Activated naive CD8-positive, alpha-beta T cell treated with anti-CD3 and anti-CD28 coated beads, Interleukin-2, amount 10 ng/mL, durations not matched to agents 7 days and 5 days (primary cell): Measurements from ENCODE around the gene VSTM1. TPM values are rescaled to one million over a fixed set of nuclear protein-coding genes. Genes with fewer than 3 reads are reported as not detected.
A peak's percentile ranks its signal among the peaks of the same experiment; 100 is the strongest.
"Not testable (repeated sequence)": the region's sequence is repeated elsewhere in the genome, so short reads cannot be mapped to it uniquely, and the experiment has no call there.

Experiments used
- ATAC-seq: fragments of 150-1000 bp; cut with Tn5 transposase; one replicate; pipeline ENCODE4 v1.10.0; 2021; ENCODE audit warnings: low read depth, moderate library complexity
- POLR2A ChIA-PET: fragments of 350-600 bp; sonication (Branson Sonifier 250); formaldehyde crosslinking; loops from one replicate; lab custom pipeline; 2021; ENCODE audit warnings: antibody characterized with exemption; lab: Charles Lee
- DNase-seq: peaks from one replicate; pipeline ENCODE4 v3.0.0; 2021
- H3K27ac Mint-ChIP-seq: one replicate; pipeline ENCODE4 v1.8.0; 2022; ENCODE audit warnings: mild to moderate bottlenecking, mixed read lengths
- H3K27me3 Mint-ChIP-seq: one replicate; pipeline ENCODE4 v1.8.0; 2022; ENCODE audit warnings: mild to moderate bottlenecking, moderate library complexity, mixed read lengths
- H3K36me3 Mint-ChIP-seq: one replicate; pipeline ENCODE4 v1.8.0; 2021; ENCODE audit warnings: mild to moderate bottlenecking, mixed read lengths
- H3K4me1 Mint-ChIP-seq: one replicate; pipeline ENCODE4 v1.8.0; 2021; ENCODE audit warnings: mixed read lengths
- H3K4me3 Mint-ChIP-seq: one replicate; pipeline ENCODE4 v1.8.0; 2022; ENCODE audit warnings: mild to moderate bottlenecking, moderate library complexity, mixed read lengths
- H3K9me3 Mint-ChIP-seq: one replicate; pipeline ENCODE4 v1.8.0; 2021; ENCODE audit warnings: mixed read lengths
- total RNA-seq, 2 experiments: library from RNA; stranded (reverse); gene quantifications; one replicate each; pipeline ENCODE4 v1.2.3, GENCODE V29; 2021

VSTM1 gene
- total RNA-seq, 2 experiments from 2014 or later: not detected

- H3K4me1 Mint-ChIP-seq: peaks cover 11% of the 10 kb centered on the region
- ATAC-seq (peak; percentile 72), DNase-seq (peak; percentile 70)
- not testable (repeated sequence) for H3K36me3 Mint-ChIP-seq, H3K9me3 Mint-ChIP-seq
- POLR2A ChIA-PET: interaction anchor here (0.6 to 1.5 kb wide), 5 partner anchors 17 to 1565 kb away, joined by 3 to 5 read pairs (median 3); partner anchors contain the start of genes CNOT3 and ZNF347
- H3K4me3 Mint-ChIP-seq: peak overlapping the region; percentile 78
- peaks cover 11% of the 10 kb centered on the region for H3K27me3 Mint-ChIP-seq
- peak overlapping the region; percentile 85 for H3K27ac Mint-ChIP-seq
Measured at GRCh38 chr19:54095859-54096616, 32.3 kb upstream of the VSTM1 start.

GRCh38 chr19:54095136-54095858, 31.6 kb upstream of the VSTM1 start:
- H3K36me3 Mint-ChIP-seq: peaks cover 1% of the 10 kb centered on the region
- DNase-seq (no peak), ATAC-seq (no peak)
- POLR2A ChIA-PET: interaction anchor here (0.5 to 1.5 kb wide), 5 partner anchors 19 to 1564 kb away, joined by 3 to 5 read pairs (median 3); partner anchors contain the start of genes CNOT3 and ZNF347
- peaks cover 11% of the 10 kb centered on the region for H3K27me3 Mint-ChIP-seq
- H3K27ac Mint-ChIP-seq: no peak overlapping the region
- H3K4me3 Mint-ChIP-seq: peak overlapping the region; percentile 25
- peaks cover 11% of the 10 kb centered on the region for H3K4me1 Mint-ChIP-seq
- H3K9me3 Mint-ChIP-seq: peaks cover 2% of the 10 kb centered on the region

GRCh38 chr19:54094426-54095000, 30.8 kb upstream of the VSTM1 start:
- Mint-ChIP-seq H3K27ac (no peak overlapping the region), H3K4me3 (peak overlapping the region; percentile 32), H3K27me3 (peaks cover 12% of the 10 kb centered on the region), H3K9me3 (peaks cover 2% of the 10 kb centered on the region), H3K36me3 (peaks cover 1% of the 10 kb centered on the region), H3K4me1 (peaks cover 11% of the 10 kb centered on the region)
- POLR2A ChIA-PET: interaction anchor here (0.5 kb wide), 1 partner anchor 221 kb away, joined by 3 read pairs; no protein-coding TSS in a partner anchor
- DNase-seq: no peak
- no peak for ATAC-seq

GRCh38 chr19:54084410-54084809, 20.7 kb upstream of the VSTM1 start:
- no peaks in the 10 kb centered on the region for H3K36me3 Mint-ChIP-seq
- ATAC-seq (no peak), DNase-seq (no peak)
- H3K4me3 Mint-ChIP-seq: no peak overlapping the region
- POLR2A ChIA-PET: no interaction called here
- peaks cover 3% of the 10 kb centered on the region for H3K9me3 Mint-ChIP-seq
- H3K27me3 Mint-ChIP-seq: peaks cover 14% of the 10 kb centered on the region
- no peaks in the 10 kb centered on the region for H3K4me1 Mint-ChIP-seq
- H3K27ac Mint-ChIP-seq: no peak overlapping the region

- DNase-seq: no peak
- POLR2A ChIA-PET: no interaction called here
- Mint-ChIP-seq H3K4me3 (no peak within 1 kb of the TSS), H3K9me3 (peaks cover 3% of the 10 kb centered on the region), H3K4me1 (no peaks in the 10 kb centered on the region), H3K27me3 (peaks cover 6% of the 10 kb centered on the region), H3K36me3 (no peaks in the 10 kb centered on the region), H3K27ac (no peak within 1 kb of the TSS)
- no peak for ATAC-seq
Measured at GRCh38 chr19:54081032-54081431, 17.3 kb upstream of the VSTM1 start, which contains the start of gene TARM1. TARM1 (minus strand) TSS chr19:54081365; CDS start chr19:54081340, 25 bp downstream.

GRCh38 chr19:54077334-54077733, 13.6 kb upstream of the VSTM1 start:
- H3K4me3 Mint-ChIP-seq: no peak overlapping the region
- H3K4me1 Mint-ChIP-seq: no peaks in the 10 kb centered on the region
- H3K27ac Mint-ChIP-seq: no peak overlapping the region
- peaks cover 2% of the 10 kb centered on the region for H3K27me3 Mint-ChIP-seq
- ATAC-seq (no peak), DNase-seq (no peak)
- POLR2A ChIA-PET: no interaction called here
- H3K9me3 Mint-ChIP-seq: no peaks in the 10 kb centered on the region
- H3K36me3 Mint-ChIP-seq: no peaks in the 10 kb centered on the region

- H3K4me1 Mint-ChIP-seq: no peaks in the 10 kb centered on the region
- ATAC-seq (no peak), DNase-seq (no peak)
- H3K36me3 Mint-ChIP-seq: no peaks in the 10 kb centered on the region
- H3K4me3 Mint-ChIP-seq: no peak overlapping the region
- no peak overlapping the region for H3K27ac Mint-ChIP-seq
- POLR2A ChIA-PET: no interaction called here
- H3K27me3 Mint-ChIP-seq: peaks cover 3% of the 10 kb centered on the region
- no peaks in the 10 kb centered on the region for H3K9me3 Mint-ChIP-seq
Measured at GRCh38 chr19:54074851-54075250, 11.2 kb upstream of the VSTM1 start.

GRCh38 chr19:54073829-54074228, 10.1 kb upstream of the VSTM1 start:
- Mint-ChIP-seq H3K27ac (no peak overlapping the region), H3K4me3 (no peak overlapping the region), H3K9me3 (no peaks in the 10 kb centered on the region), H3K36me3 (no peaks in the 10 kb centered on the region), H3K4me1 (no peaks in the 10 kb centered on the region), H3K27me3 (peaks cover 3% of the 10 kb centered on the region)
- DNase-seq (no peak), ATAC-seq (no peak)
- POLR2A ChIA-PET: no interaction called here

GRCh38 chr19:54069470-54069869, 5.8 kb upstream of the VSTM1 start:
- no peak for DNase-seq
- POLR2A ChIA-PET: no interaction called here
- H3K9me3 Mint-ChIP-seq: no peaks in the 10 kb centered on the region
- H3K4me1 Mint-ChIP-seq: no peaks in the 10 kb centered on the region
- H3K27ac Mint-ChIP-seq: no peak overlapping the region
- no peaks in the 10 kb centered on the region for H3K36me3 Mint-ChIP-seq
- H3K27me3 Mint-ChIP-seq: peaks cover 3% of the 10 kb centered on the region
- no peak overlapping the region for H3K4me3 Mint-ChIP-seq
- ATAC-seq: no peak

- Mint-ChIP-seq H3K4me1 (no peaks in the 10 kb centered on the region), H3K4me3 (no peak overlapping the region), H3K36me3 (no peaks in the 10 kb centered on the region), H3K27me3 (peaks cover 9% of the 10 kb centered on the region), H3K9me3 (no peaks in the 10 kb centered on the region), H3K27ac (no peak overlapping the region)
- POLR2A ChIA-PET: no interaction called here
- ATAC-seq: no peak
- no peak for DNase-seq
Measured at GRCh38 chr19:54062643-54063042, 1.1 kb downstream of the VSTM1 start.

- H3K27me3 Mint-ChIP-seq: peaks cover 2% of the 10 kb centered on the region
- no peak overlapping the region for H3K4me3 Mint-ChIP-seq
- no peaks in the 10 kb centered on the region for H3K9me3 Mint-ChIP-seq
- no peak for ATAC-seq
- no peak for DNase-seq
- H3K36me3 Mint-ChIP-seq: no peaks in the 10 kb centered on the region
- no peaks in the 10 kb centered on the region for H3K4me1 Mint-ChIP-seq
- POLR2A ChIA-PET: no interaction called here
- no peak overlapping the region for H3K27ac Mint-ChIP-seq
Measured at GRCh38 chr19:54047616-54048015, 16.1 kb downstream of the VSTM1 start.

- no peaks in the 10 kb centered on the region for H3K4me1 Mint-ChIP-seq
- no peak overlapping the region for H3K4me3 Mint-ChIP-seq
- H3K36me3 Mint-ChIP-seq: no peaks in the 10 kb centered on the region
- POLR2A ChIA-PET: interaction anchor here (0.5 kb wide), 1 partner anchor 224 kb away, joined by 3 read pairs; no protein-coding TSS in a partner anchor
- H3K27ac Mint-ChIP-seq: no peak overlapping the region
- ATAC-seq (no peak), DNase-seq (no peak)
- H3K9me3 Mint-ChIP-seq: no peaks in the 10 kb centered on the region
- H3K27me3 Mint-ChIP-seq: peaks cover 2% of the 10 kb centered on the region
Measured at GRCh38 chr19:54045771-54046170, 17.9 kb downstream of the VSTM1 start.

GRCh38 chr19:54042989-54043388, 20.7 kb downstream of the VSTM1 start:
- POLR2A ChIA-PET: no interaction called here
- DNase-seq (no peak), ATAC-seq (no peak)
- Mint-ChIP-seq H3K36me3 (no peaks in the 10 kb centered on the region), H3K9me3 (no peaks in the 10 kb centered on the region), H3K4me1 (no peaks in the 10 kb centered on the region), H3K27ac (no peak overlapping the region), H3K27me3 (no peaks in the 10 kb centered on the region), H3K4me3 (no peak overlapping the region)
